ENCODE results near the gene AQP5.

AQP5 gene

DNA sequence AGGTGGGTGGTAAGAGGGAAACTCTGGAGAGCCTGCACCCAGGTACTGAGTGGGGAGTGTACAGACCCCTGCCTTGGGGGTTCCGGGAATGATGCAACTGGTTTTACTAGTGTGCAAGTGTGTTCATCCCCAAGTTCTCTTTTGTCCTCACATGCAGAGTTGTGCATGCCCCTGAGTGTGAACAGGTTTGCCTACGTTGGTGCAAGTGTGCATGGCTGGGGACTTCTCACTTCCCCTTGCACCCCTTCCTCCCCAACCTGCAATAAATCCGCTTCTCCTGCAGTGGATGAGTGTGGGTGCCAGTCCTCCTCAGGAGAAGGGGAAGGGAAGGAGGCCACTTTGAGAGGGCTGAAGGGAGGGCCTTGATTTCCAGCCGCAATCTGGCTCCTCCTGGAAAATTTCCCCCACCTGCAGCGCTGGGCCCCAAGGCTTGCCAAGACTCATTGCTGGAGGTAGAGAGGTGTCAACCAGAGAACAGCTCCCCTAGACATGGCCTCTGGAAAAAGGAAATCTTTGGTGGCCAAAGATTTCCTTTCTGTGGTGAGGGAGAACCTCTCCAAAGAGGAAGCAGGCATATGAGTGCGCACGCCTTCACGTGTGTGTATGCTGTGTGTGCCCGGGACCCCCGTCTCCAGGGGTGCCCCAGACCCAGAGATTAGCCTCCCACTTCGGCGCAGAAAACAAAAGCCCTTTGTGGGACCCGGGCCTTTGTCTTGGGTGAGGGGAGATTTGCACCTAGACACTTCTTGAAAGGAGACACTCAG, 5.6 kb upstream of the AQP5 start:
- no peak overlapping the region for H3K27ac ChIP-seq (ENCODE audit: poor library complexity, severe bottlenecking)
- H3K4me1 ChIP-seq (ENCODE audit: insufficient read depth, poor library complexity, severe bottlenecking), result peaks cover 13% of the 10 kb centered on the region
- H3K27me3 ChIP-seq (ENCODE audit: insufficient read depth, poor library complexity, severe bottlenecking), result no peaks in the 10 kb centered on the region
- DNase-seq (ENCODE audit: low spot score) (no peak), ATAC-seq (ENCODE audit: low read depth) (no peak)
- H3K4me3 ChIP-seq (ENCODE audit: severe bottlenecking), result no peak overlapping the region
- no peaks in the 10 kb centered on the region for H3K9me3 ChIP-seq (ENCODE audit: severe bottlenecking)
- TF ChIP-seq, protein P1, sequence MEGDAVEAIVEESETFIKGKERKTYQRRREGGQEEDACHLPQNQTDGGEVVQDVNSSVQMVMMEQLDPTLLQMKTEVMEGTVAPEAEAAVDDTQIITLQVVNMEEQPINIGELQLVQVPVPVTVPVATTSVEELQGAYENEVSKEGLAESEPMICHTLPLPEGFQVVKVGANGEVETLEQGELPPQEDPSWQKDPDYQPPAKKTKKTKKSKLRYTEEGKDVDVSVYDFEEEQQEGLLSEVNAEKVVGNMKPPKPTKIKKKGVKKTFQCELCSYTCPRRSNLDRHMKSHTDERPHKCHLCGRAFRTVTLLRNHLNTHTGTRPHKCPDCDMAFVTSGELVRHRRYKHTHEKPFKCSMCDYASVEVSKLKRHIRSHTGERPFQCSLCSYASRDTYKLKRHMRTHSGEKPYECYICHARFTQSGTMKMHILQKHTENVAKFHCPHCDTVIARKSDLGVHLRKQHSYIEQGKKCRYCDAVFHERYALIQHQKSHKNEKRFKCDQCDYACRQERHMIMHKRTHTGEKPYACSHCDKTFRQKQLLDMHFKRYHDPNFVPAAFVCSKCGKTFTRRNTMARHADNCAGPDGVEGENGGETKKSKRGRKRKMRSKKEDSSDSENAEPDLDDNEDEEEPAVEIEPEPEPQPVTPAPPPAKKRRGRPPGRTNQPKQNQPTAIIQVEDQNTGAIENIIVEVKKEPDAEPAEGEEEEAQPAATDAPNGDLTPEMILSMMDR (IDR thresholded peaks at IDR 0.05; ENCODE audit: poor library complexity, severe bottlenecking), result no peak
- H3K36me3 ChIP-seq (ENCODE audit: low read depth), result no peaks in the 10 kb centered on the region

DNA sequence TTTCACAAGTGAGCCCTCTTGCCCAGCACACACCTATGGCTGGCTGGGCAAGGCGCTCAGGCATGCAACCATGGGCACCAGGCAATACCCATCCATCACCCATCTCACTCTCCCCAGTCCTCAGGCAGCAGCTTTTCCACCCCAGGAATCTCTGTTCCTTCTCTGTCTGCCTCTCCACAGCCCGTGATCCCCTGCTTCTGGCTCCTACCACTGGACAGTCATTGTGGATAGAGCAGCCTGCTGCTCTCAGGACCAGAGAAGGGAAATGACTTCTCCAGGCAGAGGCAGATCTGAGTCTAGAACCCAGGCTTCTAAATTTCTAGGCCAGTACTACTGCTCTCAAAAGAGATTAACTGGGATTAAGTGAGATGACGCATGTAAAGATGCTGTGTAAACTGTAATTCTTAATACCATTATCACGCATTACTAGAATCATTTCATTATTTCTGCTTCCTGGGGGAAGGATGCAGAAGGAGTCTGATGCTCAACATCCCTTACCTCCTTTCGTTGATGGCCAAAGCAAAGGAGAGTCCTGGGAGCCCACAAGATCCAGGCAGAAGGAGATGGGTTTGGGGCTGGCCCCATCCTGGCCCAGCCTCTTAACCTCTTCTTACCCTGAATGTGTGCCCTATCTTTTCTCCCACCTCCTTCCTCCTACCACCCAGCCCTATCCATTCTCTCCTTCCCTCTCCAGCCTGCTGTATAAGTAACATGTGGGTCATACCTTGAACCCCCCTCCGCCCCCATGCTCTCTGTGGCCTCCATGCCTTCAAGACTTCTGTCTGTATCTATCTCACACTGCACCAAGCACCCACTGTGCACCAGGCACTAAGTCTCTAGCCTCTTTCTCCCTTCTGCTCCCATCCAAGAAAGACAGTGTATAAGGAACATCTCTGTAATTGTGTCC, 4.8 kb upstream of the AQP5 start:
- Histone ChIP-seq H3K4me1 (ENCODE audit: insufficient read depth, poor library complexity, severe bottlenecking) (peaks cover 13% of the 10 kb centered on the region), H3K9me3 (ENCODE audit: severe bottlenecking) (no peaks in the 10 kb centered on the region), H3K27me3 (ENCODE audit: insufficient read depth, poor library complexity, severe bottlenecking) (no peaks in the 10 kb centered on the region), H3K27ac (ENCODE audit: poor library complexity, severe bottlenecking) (no peak overlapping the region), H3K4me3 (ENCODE audit: severe bottlenecking) (no peak overlapping the region), H3K36me3 (ENCODE audit: low read depth) (no peaks in the 10 kb centered on the region)
- TF ChIP-seq, protein P1 (IDR thresholded peaks at IDR 0.05; ENCODE audit: poor library complexity, severe bottlenecking), result no peak
- ATAC-seq (ENCODE audit: low read depth), result no peak
- peak; percentile 23 for DNase-seq (ENCODE audit: low spot score)

DNA sequence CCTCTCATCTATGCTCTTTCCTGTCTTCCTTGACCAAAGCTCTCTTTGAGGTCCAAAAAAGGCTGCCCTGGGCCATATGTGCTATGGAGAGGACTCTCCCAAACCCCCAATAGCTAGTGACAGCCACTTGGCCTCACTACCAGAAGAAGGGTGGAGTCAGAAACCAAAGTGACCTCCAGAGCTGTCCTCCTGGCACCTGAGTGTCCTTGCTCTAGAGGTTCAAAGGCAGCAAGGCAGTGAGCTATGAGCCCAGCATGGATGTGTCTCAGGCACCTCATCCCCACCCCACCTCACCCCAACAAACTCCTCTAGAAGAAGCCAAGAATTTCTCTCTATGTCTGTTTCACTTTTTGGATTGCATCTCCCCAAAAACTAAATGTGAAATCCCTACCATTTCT, 4.1 kb upstream of the AQP5 start:
- no peak for ATAC-seq (ENCODE audit: low read depth)
- H3K9me3 ChIP-seq (ENCODE audit: severe bottlenecking), result no peaks in the 10 kb centered on the region
- no peaks in the 10 kb centered on the region for H3K27me3 ChIP-seq (ENCODE audit: insufficient read depth, poor library complexity, severe bottlenecking)
- H3K4me1 ChIP-seq (ENCODE audit: insufficient read depth, poor library complexity, severe bottlenecking), result peaks cover 15% of the 10 kb centered on the region
- DNase-seq (ENCODE audit: low spot score), result peak; percentile 11
- no peak overlapping the region for H3K4me3 ChIP-seq (ENCODE audit: severe bottlenecking)
- TF ChIP-seq, protein P1 (IDR thresholded peaks at IDR 0.05; ENCODE audit: poor library complexity, severe bottlenecking), result no peak
- no peak overlapping the region for H3K27ac ChIP-seq (ENCODE audit: poor library complexity, severe bottlenecking)
- H3K36me3 ChIP-seq (ENCODE audit: low read depth), result no peaks in the 10 kb centered on the region

DNA sequence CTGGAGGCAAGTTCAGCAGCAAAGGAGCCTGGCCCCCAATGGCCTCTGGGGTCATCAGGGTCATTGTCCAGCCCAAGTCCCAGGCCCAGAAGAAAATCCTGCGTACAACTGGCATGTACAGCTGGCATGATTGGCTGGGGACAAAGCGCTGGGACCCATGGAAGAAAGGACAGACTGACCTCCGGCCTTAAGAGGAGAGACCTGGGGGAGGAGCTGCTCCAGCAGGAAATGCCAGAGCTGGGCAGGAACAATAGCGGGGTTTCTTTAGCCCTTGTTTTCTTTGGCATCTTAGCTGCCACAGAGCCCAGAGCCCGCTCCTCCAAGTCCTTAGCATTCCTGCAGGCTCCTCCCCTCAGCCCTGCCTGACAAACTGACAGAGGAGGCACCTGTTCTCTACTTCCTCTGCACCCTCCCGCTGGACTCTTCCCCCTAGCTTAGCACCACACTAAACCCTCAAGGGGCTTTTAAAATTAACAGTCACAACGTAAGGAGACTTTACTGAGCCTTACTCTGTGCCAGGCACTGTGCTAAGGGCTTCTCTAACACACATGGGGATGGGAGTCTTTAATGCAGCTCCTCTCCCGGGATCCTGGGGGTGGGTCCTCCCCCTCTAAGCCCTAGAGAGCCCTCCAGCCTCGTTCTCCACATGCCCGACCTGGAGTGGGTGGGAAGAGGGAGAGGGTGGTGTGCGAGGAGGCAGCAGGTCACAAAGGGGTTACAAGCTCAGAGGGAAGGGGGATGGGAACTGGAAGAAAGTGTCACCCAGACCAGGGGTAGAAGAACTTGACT, 1.8 kb upstream of the AQP5 start:
- ATAC-seq (ENCODE audit: low read depth), result peak; percentile 81
- no peak overlapping the region for H3K4me3 ChIP-seq (ENCODE audit: severe bottlenecking)
- TF ChIP-seq, protein P1 (IDR thresholded peaks at IDR 0.05; ENCODE audit: poor library complexity, severe bottlenecking), result no peak
- H3K36me3 ChIP-seq (ENCODE audit: low read depth), result no peaks in the 10 kb centered on the region
- H3K4me1 ChIP-seq (ENCODE audit: insufficient read depth, poor library complexity, severe bottlenecking), result peaks cover 24% of the 10 kb centered on the region
- H3K9me3 ChIP-seq (ENCODE audit: severe bottlenecking), result no peaks in the 10 kb centered on the region
- H3K27me3 ChIP-seq (ENCODE audit: insufficient read depth, poor library complexity, severe bottlenecking), result no peaks in the 10 kb centered on the region
- DNase-seq (ENCODE audit: low spot score), result peak; percentile 72
- peak overlapping the region; percentile 38 for H3K27ac ChIP-seq (ENCODE audit: poor library complexity, severe bottlenecking)
